Measurements from ENCODE around the gene KRTAP19-5.
"Not testable (repeated sequence)": the region's sequence is repeated elsewhere in the genome, so short reads cannot be mapped to it uniquely, and the experiment has no call there.

Gene KRTAP19-5

DNA sequence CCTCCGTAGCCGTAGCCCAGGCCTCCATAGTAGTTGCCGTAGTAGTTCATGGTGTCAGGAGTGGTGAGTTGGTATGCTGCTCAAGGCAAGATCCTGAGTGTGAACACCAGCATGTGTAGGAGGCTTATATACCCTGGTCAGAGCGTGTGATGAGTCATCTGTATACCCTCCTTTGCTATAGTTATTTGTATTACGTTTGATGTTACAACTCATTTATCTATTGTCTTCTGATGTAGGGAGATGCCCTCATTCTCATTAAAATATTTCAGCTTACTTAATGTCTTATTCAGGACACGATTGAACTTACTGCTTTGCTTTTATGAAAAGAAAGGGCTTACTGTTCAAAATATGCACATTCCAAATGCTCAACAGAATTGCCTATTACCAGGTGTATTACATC is at the start of gene KRTAP19-5:
KRTAP19-5 (minus strand) TSS at position 101 of the 400 bp plus-strand sequence; CDS start at position 50, 51 bp downstream.
- Histone ChIP-seq H3K9ac (ENCODE audit: low read length) (no peak within 1 kb of the TSS), H3K36me3 (ENCODE audit: control insufficient read depth, low read depth, low read length) (no peaks in the 10 kb centered on the region), H3K27ac (ENCODE audit: low read length) (no peak within 1 kb of the TSS), H3K4me1 (ENCODE audit: control insufficient read depth, low read depth, low read length) (no peaks in the 10 kb centered on the region), H3K27me3 (ENCODE audit: control insufficient read depth, insufficient read depth, low read length) (no peaks in the 10 kb centered on the region), H3K4me3 (ENCODE audit: low read length) (no peak within 1 kb of the TSS), H3K9me3 (ENCODE audit: control insufficient read depth, low read depth, low read length) (no peaks in the 10 kb centered on the region)

- no peaks in the 10 kb centered on the region for H3K36me3 ChIP-seq (ENCODE audit: control insufficient read depth, low read depth, low read length)
- H3K9ac ChIP-seq (ENCODE audit: low read length), result no peak within 1 kb of the TSS
- no peaks in the 10 kb centered on the region for H3K9me3 ChIP-seq (ENCODE audit: control insufficient read depth, low read depth, low read length)
- H3K27ac ChIP-seq (ENCODE audit: low read length), result no peak within 1 kb of the TSS
- H3K4me1 ChIP-seq (ENCODE audit: control insufficient read depth, low read depth, low read length), result no peaks in the 10 kb centered on the region
- H3K4me3 ChIP-seq (ENCODE audit: low read length), result no peak within 1 kb of the TSS
- no peaks in the 10 kb centered on the region for H3K27me3 ChIP-seq (ENCODE audit: control insufficient read depth, insufficient read depth, low read length)
Observed at GRCh38 chr21:30541764-30542163, 39.8 kb upstream of the KRTAP19-5 start, which contains the start of gene KRTAP19-6. Gene KRTAP19-6 (minus strand): TSS chr21:30541864. CDS start chr21:30541833, 31 bp downstream.

DNA sequence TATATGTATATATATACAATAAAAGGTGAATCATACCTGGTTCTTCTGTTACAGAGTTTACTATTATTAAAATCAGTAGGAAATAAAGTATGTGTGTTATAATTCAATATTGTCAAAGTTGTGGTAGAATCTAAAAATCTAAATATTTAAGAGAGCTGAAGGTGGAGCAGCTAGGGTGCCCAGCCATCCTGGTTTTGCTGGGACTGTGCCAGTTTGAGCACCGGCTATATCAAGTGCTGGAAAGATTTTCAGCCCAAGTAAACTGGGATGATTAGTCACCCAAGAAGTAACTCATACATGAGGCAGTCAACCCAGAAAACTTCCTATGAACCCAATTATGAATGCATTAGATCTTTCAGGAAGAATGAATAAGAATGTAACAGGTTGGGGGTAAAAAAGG is 16.9 kb upstream of the KRTAP19-5 start:
- H3K9me3 ChIP-seq (ENCODE audit: control insufficient read depth, low read depth, low read length), result no peaks in the 10 kb centered on the region
- no peak overlapping the region for H3K27ac ChIP-seq (ENCODE audit: low read length)
- no peak overlapping the region for H3K4me3 ChIP-seq (ENCODE audit: low read length)
- H3K36me3 ChIP-seq (ENCODE audit: control insufficient read depth, low read depth, low read length), result no peaks in the 10 kb centered on the region
- H3K27me3 ChIP-seq (ENCODE audit: control insufficient read depth, insufficient read depth, low read length), result no peaks in the 10 kb centered on the region
- no peaks in the 10 kb centered on the region for H3K4me1 ChIP-seq (ENCODE audit: control insufficient read depth, low read depth, low read length)
- H3K9ac ChIP-seq (ENCODE audit: low read length), result no peak overlapping the region

DNA sequence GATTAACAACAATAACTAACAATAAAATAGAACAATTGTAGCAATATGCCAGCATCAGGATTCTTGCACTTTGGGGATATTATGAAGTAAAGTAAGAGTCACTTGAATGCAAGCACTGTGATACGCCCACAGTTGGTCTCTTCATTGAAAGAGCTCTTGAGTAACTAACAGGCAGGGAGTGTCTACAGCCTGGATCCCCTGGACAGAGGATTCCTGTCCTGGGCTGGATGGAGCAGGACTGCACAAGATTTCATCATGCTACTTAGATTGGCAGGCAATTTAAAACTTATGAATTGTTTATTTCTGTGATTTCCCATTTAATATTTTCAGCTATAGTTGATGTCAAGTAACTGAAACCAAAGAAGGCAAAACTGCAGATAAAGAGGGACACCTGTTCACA is 13.7 kb upstream of the KRTAP19-5 start:
- no peak overlapping the region for H3K9ac ChIP-seq (ENCODE audit: low read length)
- H3K27ac ChIP-seq (ENCODE audit: low read length), result no peak overlapping the region
- no peaks in the 10 kb centered on the region for H3K9me3 ChIP-seq (ENCODE audit: control insufficient read depth, low read depth, low read length)
- H3K4me1 ChIP-seq (ENCODE audit: control insufficient read depth, low read depth, low read length), result no peaks in the 10 kb centered on the region
- H3K4me3 ChIP-seq (ENCODE audit: low read length), result no peak overlapping the region
- H3K27me3 ChIP-seq (ENCODE audit: control insufficient read depth, insufficient read depth, low read length), result no peaks in the 10 kb centered on the region
- H3K36me3 ChIP-seq (ENCODE audit: control insufficient read depth, low read depth, low read length), result no peaks in the 10 kb centered on the region

- not testable (repeated sequence) for H3K27me3 ChIP-seq (ENCODE audit: control insufficient read depth, insufficient read depth, low read length)
Observed at GRCh38 chr21:30505621-30506205, 3.8 kb upstream of the KRTAP19-5 start.

GRCh38 chr21:30497065-30497464 is 4.9 kb downstream of the KRTAP19-5 start, which contains the start of gene KRTAP19-4:
Gene KRTAP19-4 (minus strand): TSS chr21:30497165. CDS start chr21:30497110, 55 bp downstream.
- no peak within 1 kb of the TSS for H3K4me3 ChIP-seq (ENCODE audit: low read length)
- no peak within 1 kb of the TSS for H3K27ac ChIP-seq (ENCODE audit: low read length)
- H3K36me3 ChIP-seq (ENCODE audit: control insufficient read depth, low read depth, low read length), result no peaks in the 10 kb centered on the region
- H3K9ac ChIP-seq (ENCODE audit: low read length), result no peak within 1 kb of the TSS
- H3K27me3 ChIP-seq (ENCODE audit: control insufficient read depth, insufficient read depth, low read length), result no peaks in the 10 kb centered on the region
- no peaks in the 10 kb centered on the region for H3K9me3 ChIP-seq (ENCODE audit: control insufficient read depth, low read depth, low read length)
- no peaks in the 10 kb centered on the region for H3K4me1 ChIP-seq (ENCODE audit: control insufficient read depth, low read depth, low read length)

More at GRCh38 chr21:30505621-30506205, 3.8 kb upstream of the KRTAP19-5 start:
- not testable (repeated sequence) for H3K9me3 ChIP-seq (ENCODE audit: control insufficient read depth, low read depth, low read length); H3K36me3 ChIP-seq (ENCODE audit: control insufficient read depth, low read depth, low read length); H3K4me1 ChIP-seq (ENCODE audit: control insufficient read depth, low read depth, low read length); H3K27ac ChIP-seq (ENCODE audit: low read length); H3K9ac ChIP-seq (ENCODE audit: low read length); H3K4me3 ChIP-seq (ENCODE audit: low read length)

GRCh38 chr21:30491963-30492428 is 9.9 kb downstream of the KRTAP19-5 start, which contains the start of gene KRTAP19-3:
Gene KRTAP19-3 (minus strand): TSS chr21:30492013. CDS start chr21:30491957, 56 bp downstream.
- Histone ChIP-seq H3K27ac (ENCODE audit: low read length) (no peak within 1 kb of the TSS), H3K9ac (ENCODE audit: low read length) (no peak within 1 kb of the TSS), H3K36me3 (ENCODE audit: control insufficient read depth, low read depth, low read length) (no peaks in the 10 kb centered on the region), H3K4me1 (ENCODE audit: control insufficient read depth, low read depth, low read length) (no peaks in the 10 kb centered on the region), H3K9me3 (ENCODE audit: control insufficient read depth, low read depth, low read length) (peaks cover 5% of the 10 kb centered on the region), H3K27me3 (ENCODE audit: control insufficient read depth, insufficient read depth, low read length) (no peaks in the 10 kb centered on the region), H3K4me3 (ENCODE audit: low read length) (no peak within 1 kb of the TSS)

- H3K27ac ChIP-seq (ENCODE audit: low read length), result no peak within 1 kb of the TSS
- H3K9ac ChIP-seq (ENCODE audit: low read length), result no peak within 1 kb of the TSS
- no peaks in the 10 kb centered on the region for H3K36me3 ChIP-seq (ENCODE audit: control insufficient read depth, low read depth, low read length)
- no peaks in the 10 kb centered on the region for H3K4me1 ChIP-seq (ENCODE audit: control insufficient read depth, low read depth, low read length)
- no peaks in the 10 kb centered on the region for H3K27me3 ChIP-seq (ENCODE audit: control insufficient read depth, insufficient read depth, low read length)
- peaks cover 10% of the 10 kb centered on the region for H3K9me3 ChIP-seq (ENCODE audit: control insufficient read depth, low read depth, low read length)
- H3K4me3 ChIP-seq (ENCODE audit: low read length), result no peak within 1 kb of the TSS
Observed at GRCh38 chr21:30487336-30487735, 14.6 kb downstream of the KRTAP19-5 start, which contains the start of gene KRTAP19-2. Gene KRTAP19-2 (minus strand): TSS chr21:30487436. CDS start chr21:30487348, 88 bp downstream.

DNA sequence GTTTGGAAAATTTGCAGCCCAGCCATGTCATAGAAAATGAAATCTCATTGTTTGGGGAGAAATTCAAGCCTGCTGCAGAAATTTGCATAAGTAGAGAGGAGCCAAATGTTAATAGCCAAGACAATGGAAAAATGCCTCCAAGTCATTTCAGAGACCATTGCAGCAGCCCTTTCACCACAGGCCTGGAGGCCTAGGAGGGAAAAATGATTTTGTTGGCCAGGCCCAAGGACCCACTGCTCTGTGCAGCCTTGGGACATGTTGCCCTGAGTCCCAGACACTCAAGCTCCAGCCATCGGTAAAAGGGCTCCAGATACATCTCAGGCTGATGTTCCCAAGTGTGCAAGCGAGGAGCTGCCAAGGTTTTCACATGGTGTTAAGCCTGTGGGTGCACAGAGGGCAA is 15.8 kb downstream of the KRTAP19-5 start:
- Histone ChIP-seq H3K36me3 (ENCODE audit: control insufficient read depth, low read depth, low read length) (no peaks in the 10 kb centered on the region), H3K9me3 (ENCODE audit: control insufficient read depth, low read depth, low read length) (peaks cover 10% of the 10 kb centered on the region), H3K4me1 (ENCODE audit: control insufficient read depth, low read depth, low read length) (no peaks in the 10 kb centered on the region), H3K4me3 (ENCODE audit: low read length) (no peak overlapping the region), H3K27ac (ENCODE audit: low read length) (no peak overlapping the region), H3K9ac (ENCODE audit: low read length) (no peak overlapping the region), H3K27me3 (ENCODE audit: control insufficient read depth, insufficient read depth, low read length) (no peaks in the 10 kb centered on the region)

DNA sequence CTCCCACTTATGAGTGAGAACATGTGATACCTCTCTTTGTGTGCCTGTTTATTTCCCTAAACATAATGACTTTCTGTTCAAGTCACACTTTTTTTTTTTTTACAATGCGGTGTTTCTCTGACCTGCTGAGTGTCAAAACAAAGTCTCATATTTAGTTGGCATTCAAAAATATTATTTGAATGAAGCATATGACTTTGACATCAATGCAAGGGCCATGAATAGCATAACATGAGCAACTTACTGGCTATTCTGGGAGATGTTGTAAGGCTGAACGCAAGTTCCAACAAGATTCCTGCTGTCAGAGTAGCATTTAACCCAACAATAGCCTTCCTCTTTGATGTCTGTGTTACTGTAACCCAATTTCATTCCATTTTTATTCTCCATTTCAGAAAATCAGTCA is 19.8 kb downstream of the KRTAP19-5 start:
- H3K36me3 ChIP-seq (ENCODE audit: control insufficient read depth, low read depth, low read length), result no peaks in the 10 kb centered on the region
- H3K4me3 ChIP-seq (ENCODE audit: low read length), result no peak overlapping the region
- H3K9ac ChIP-seq (ENCODE audit: low read length), result no peak overlapping the region
- peaks cover 6% of the 10 kb centered on the region for H3K9me3 ChIP-seq (ENCODE audit: control insufficient read depth, low read depth, low read length)
- H3K4me1 ChIP-seq (ENCODE audit: control insufficient read depth, low read depth, low read length), result no peaks in the 10 kb centered on the region
- no peak overlapping the region for H3K27ac ChIP-seq (ENCODE audit: low read length)
- H3K27me3 ChIP-seq (ENCODE audit: control insufficient read depth, insufficient read depth, low read length), result no peaks in the 10 kb centered on the region

- Histone ChIP-seq H3K4me3 (ENCODE audit: low read length) (no peak within 1 kb of the TSS), H3K27me3 (ENCODE audit: control insufficient read depth, insufficient read depth, low read length) (no peaks in the 10 kb centered on the region), H3K4me1 (ENCODE audit: control insufficient read depth, low read depth, low read length) (no peaks in the 10 kb centered on the region), H3K9ac (ENCODE audit: low read length) (no peak within 1 kb of the TSS), H3K9me3 (ENCODE audit: control insufficient read depth, low read depth, low read length) (no peaks in the 10 kb centered on the region), H3K27ac (ENCODE audit: low read length) (no peak within 1 kb of the TSS), H3K36me3 (ENCODE audit: control insufficient read depth, low read depth, low read length) (no peaks in the 10 kb centered on the region)
Observed at GRCh38 chr21:30480145-30480544, 21.8 kb downstream of the KRTAP19-5 start, which contains the start of gene KRTAP19-1. Gene KRTAP19-1 (minus strand): TSS chr21:30480367. CDS start chr21:30480317, 50 bp downstream.

- Histone ChIP-seq H3K9me3 (ENCODE audit: control insufficient read depth, low read depth, low read length) (no peaks in the 10 kb centered on the region), H3K36me3 (ENCODE audit: control insufficient read depth, low read depth, low read length) (no peaks in the 10 kb centered on the region), H3K27ac (ENCODE audit: low read length) (no peak overlapping the region), H3K4me3 (ENCODE audit: low read length) (no peak overlapping the region), H3K9ac (ENCODE audit: low read length) (no peak overlapping the region), H3K4me1 (ENCODE audit: control insufficient read depth, low read depth, low read length) (no peaks in the 10 kb centered on the region), H3K27me3 (ENCODE audit: control insufficient read depth, insufficient read depth, low read length) (no peaks in the 10 kb centered on the region)
Observed at GRCh38 chr21:30479259-30479658, 22.7 kb downstream of the KRTAP19-5 start.

All from iPS-18a (cell line).